Amniotic epithelial cell (primary cell): ENCODE measurements around the gene VWF.

ENCODE experiments used
- DNase-seq: peaks from one replicate; pipeline ENCODE4 v3.0.0-alpha.2; 2010; ENCODE audit warnings: low read depth

The VWF gene

DNA sequence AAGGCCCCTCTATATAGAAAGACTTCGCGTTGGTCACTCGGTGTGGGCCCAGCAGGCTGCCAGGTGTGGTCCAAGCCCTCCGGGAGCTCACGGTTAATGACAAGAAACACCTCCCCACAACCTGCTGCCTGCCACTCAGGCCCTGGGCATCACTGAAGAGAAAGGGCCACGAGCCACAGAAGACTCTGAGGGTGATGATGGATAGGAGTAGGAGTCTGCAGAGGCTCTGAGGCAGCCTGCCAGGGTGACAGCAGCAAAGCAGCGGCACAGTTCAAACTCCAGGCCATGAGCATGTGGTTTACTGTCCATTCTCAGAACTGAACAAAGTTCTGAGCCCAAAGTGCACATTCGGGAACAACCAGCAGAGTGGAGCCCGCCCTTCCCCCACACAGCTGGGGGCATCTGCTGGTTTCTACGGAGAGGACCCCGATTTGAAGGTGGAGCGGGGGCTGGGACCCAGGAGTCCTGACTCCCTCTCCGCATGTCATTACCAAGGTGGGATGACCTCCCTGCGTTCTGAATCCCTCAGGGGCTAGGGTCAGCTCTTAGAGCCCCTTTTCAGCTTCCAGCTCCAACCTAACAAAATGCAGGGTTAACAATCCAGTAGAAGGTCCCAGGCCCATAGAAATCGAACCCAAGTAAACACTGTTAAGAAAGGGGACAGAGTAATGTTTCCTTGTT, 65.8 kb downstream of the VWF start:
- DNase-seq: no peak

DNA sequence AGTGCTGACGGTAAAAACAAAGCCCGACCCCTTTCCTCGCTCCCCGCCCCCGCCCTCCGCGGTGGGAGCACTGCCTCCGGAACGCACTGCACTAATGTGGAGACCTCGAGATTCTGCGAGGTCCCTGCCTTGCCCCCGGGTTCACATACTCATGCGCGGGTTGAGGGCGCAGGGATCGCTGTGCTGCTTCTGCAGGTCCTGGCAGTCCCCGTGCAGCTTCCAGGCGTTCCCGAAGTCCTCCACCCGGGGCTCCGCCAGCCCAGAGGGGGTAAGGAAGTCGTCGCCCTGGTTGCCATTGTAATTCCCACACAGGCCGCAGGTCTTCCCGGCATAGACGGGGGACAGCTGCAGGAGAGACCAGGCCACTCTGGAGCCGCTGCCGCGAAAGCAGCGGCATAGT, 66.8 kb downstream of the VWF start:
- no peak for DNase-seq

DNA sequence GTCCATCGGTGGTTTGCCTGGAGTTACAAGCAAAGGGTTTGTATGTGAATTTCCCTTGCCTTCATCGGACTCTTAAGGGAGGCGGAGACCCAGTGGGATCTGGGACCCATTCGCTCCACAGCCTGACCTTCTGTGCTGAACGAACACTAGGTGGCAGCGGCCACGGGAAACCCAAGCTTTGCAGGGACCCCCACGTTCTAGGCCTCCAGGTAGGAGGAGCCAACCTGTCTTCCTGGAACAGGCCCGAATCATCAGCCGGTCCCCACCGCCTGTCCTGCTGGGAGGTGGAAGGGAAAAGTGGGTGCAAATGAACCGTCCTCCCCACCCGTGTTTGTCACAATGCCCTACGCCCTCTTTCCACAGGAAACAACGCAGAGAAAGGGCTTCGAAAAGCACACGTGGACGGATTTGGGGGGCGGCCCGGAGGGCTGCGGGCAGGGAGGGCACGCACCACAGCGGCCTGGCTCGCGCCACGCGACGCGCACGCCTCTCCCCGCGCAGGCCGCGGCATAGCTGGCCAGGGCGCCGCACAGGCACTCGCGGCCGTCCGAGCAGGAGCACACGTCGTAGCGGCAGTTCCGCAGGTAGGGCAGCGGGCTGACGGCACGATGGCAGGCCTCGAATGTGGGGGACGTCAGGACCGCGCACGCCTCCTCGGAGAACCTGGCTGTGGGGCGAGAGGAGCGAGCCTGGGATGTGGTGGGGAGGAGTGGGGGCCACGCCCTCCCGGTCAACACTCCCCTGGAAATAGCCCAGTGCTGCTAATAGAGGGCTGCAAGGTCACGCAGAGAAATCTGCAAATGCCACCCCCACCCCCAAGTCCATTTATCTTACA, 67.8 kb downstream of the VWF start:
- no peak for DNase-seq

DNA sequence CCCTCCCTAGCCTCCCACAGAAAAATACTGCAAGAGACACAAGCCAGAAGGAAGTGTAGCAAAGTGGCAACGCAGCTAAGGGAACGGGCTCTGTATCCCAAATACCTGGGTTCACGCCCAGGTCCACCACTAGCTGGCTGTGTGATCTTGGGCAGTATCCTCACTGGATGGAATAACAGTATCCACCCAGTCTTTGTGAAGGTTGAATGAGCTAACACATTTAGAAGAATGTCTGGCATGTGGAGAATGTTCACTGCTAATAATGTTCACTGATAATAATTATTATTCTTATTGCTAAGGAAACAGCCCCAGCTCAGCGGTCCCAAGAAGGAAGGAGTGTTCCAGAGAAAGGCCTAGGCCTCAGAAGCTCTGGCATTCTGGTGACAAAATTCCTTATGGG, 70.9 kb downstream of the VWF start:
- DNase-seq: peak; percentile 77

DNA sequence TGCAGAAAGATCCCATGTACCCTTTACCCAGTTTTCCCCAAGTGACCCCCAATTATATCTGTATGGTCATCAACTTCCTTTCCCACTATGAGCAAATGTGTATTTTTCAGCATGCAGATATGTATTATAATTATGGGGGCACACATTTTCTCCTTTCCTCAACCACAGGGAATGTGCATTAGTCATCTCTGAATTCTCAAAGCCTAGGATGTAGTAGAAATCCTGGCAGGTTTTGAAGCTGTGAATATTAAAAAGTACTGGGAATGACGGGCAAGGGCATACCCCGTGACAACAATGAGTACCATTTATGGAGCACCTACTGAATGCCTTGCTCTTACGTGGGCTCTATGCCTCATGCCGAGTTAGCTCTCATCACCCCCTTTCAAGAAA, 71.5 kb downstream of the VWF start:
- peak; percentile 75 for DNase-seq

DNA sequence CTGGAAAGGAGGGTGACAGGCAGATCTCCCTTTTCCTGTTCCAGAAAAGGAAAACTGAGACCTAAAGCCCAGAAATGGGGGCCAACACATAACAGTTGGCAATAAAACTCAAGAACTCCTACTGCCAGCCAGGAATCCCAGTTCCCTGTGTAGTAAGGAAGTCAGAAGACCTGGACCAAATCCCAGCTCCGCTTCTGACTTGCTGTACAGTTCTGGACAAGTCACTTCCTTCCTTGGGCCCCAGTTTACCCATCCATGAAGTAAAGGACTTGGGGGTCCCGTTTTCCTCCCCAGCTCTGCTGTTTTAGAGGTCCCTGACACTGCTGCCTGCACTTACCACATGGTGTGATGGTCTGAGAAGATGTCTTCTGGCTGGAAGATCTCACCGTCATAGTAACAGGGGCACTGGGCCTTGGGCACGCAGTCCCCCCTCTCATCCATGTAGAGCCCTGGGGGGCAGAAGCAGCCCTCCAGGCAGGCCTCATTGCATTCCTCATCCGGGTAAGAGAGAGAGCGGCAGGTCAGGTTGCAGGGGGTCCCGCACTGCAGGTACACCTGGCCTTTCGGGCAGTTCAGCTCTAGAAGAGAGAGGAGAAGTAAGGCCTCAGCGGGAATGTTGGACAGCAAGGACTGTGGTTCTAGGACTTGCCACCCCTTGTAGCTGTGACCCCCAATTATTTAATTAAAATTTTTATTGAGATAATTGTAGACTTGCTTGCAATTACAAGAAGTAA, 72.1 kb downstream of the VWF start:
- no peak for DNase-seq

DNA sequence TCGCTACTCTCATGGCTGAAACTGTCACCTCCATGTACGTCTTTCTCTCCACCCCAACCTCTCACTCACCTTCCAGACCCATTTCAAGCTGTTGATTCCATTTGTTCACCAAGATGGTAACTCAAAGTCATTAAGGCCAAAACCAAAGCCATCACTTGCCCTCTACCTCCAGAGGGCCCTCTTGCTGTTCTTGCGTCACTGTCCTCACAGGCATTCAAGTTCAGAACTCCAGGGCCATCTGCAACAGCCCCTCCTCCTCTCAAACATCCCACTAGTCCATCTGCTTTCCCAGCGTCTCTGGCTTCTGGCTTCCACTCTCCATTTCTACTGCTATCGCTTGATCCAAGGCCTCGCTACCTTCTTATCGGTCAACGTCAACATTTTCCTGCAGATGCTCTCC, 74.5 kb downstream of the VWF start:
- DNase-seq: no peak

DNA sequence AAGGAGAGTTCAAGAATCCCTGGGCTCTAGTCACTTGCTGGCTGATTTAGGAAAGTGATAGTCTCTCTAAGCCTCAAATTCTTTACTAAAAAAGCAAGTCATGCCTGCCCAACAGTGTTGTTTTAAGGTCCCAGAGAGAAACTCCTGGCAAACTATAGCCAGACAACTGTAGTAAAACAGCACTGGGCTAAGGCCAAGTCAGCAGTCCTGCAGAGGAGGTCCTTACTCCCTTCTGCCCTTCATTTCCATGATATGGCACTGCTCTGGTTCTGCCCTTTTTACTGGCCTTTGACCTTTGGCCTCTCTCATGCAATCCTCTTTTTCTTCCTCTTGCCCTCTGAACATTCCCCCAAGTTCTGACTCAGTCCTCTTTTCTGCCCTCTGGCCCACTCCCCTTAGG, 74.9 kb downstream of the VWF start:
- DNase-seq: no peak

DNA sequence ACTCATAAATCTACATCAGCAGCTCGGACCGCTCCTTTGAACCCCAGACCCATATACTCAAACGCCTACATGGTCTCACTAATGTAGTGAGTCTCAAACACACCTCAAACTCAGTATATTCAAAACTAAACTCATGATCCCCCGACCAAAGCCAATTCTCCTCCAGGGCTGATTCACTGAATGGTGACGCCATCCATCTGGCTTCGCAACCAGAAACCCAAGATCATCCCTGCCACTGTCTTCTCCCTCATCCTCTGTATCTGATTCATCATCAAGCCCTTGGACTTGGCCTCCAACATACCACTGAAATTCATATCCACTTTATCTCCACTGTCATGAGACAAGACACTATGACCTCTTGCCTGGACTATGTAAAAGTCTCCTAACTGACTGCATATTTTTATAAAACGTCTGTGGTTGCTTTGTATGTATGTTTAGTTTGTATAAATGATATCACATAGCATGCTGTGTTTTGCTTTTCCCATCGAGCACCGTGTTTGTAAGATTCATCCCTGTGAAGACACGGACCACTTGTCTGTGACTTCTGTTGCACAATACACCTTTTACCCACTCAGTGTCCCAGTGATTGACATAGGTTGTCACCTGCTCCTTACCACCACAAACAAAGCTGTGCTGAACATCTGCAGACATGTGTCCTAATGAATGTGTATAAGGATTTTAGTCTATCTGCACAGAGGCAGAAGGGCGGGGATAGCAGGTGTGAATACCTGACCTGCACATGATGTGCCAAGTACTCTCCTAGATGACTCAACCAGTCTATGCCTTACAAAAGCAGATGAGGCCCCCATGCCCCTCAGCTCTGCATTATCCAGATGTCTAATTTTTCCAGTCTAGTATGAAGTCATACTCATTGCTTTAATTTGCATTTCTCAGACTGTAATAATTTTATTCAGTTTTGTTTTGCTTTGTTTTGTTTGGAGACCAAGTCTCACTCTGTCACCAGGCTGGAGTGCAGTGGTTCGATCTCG, 76.9 kb downstream of the VWF start:
- DNase-seq: peak; percentile 99

DNA sequence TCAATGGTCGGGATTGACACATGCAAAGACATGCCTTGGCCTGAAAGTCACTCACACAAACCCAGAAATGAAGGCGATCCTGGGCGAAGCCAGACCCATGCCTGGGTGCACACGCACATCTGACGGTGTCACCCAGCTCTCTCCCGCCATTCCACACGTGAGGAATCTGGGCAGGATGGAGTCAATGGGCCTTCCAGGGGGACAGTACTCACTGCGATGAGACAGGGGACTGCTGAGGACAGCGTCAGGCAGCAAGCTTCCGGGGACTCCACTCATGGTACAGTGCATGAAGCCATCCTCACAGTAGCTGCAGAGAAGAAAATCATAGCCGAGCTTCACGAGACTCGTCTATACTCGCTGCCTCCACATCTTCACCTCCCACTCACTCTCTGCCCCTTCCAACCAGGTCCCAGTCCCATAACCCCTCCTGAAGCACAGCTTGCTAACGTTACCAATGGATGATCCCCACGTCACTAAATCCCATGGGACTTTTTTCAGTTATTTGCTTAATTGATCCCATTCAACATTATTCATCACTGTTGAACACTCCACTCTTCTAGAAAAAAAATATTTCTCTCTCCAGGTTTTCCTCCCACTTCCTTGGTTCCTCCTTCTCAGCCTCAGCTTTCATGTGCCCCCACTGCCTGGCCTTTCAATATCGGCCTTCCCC, 77.8 kb downstream of the VWF start:
- no peak for DNase-seq

DNA sequence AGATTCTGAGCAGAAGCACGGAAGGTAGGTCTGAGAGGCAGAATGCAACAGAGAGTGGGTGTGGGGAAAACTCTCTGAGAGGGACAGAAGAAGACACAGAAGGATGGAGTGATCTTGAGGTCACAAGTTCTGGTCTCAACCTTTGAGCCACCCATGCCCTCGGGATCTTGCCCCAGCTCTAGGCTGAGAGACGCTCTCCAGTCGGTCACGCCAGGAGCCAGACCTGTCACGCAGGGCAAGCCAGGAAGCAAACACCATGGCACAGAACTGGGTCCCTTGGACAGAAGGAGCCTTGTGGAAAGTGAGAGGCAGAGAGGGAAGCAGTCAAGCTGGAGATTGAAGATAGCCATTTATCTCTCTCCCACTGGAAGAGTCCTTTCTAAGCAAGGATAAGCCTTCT, 79.0 kb downstream of the VWF start:
- no peak for DNase-seq

DNA sequence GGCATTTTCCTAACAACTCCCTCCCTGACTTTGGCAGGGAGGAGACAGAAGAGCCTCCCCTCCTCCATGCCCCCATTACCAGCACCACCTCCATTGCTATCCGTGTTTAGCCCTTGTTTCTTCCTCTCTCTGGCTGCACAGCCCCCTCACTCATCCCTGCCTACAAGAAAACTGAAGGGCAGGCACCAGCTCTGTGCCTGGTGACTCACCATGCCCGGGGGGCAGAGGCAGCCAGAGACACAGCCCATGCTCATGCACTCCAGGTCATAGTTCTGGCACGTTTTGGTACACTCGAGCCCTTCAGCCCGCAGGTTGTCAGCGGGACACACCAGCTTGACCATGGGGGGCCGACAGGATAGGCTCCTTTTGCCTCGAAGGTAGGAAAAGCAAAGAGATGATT, 80.4 kb downstream of the VWF start:
- no peak for DNase-seq

DNA sequence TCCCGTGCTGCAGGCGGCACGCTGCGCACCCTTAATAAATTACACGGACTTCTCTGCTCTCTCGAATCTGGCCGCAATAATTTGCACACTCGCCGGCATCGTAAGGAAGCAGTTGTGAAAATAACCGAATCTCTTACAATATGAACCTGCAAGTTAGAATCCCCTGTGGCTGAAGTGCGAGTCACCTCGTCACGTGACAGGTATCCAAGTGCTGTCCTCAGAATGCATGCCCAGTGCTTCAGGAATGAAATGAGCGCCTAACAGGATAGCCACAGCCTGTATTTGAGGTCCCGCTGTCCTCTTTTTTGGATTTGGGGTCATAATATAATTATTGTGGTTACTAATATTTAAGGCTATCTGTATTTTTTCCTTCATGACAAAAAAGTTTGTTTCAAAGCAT, 82.0 kb downstream of the VWF start:
- DNase-seq: no peak

DNA sequence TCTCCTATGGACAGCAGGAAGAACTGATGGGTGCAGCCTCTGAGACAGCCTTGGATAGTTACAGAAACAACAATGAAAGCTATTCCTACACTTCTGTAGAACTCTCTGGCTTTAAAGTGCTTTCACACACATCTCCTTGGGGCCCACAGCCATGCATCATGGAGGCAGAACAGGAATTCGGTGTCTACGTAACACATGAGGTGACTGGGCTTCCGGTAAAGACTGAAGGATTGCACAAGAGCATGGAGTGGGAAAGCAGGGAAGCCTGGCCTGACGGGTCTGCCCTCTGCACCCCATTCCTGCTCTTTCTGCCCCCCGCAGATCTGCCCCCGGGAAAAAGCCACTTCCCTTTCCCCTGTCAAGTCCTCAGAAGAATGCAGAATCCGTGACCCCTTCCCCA, 82.6 kb downstream of the VWF start:
- DNase-seq: peak; percentile 85

DNA sequence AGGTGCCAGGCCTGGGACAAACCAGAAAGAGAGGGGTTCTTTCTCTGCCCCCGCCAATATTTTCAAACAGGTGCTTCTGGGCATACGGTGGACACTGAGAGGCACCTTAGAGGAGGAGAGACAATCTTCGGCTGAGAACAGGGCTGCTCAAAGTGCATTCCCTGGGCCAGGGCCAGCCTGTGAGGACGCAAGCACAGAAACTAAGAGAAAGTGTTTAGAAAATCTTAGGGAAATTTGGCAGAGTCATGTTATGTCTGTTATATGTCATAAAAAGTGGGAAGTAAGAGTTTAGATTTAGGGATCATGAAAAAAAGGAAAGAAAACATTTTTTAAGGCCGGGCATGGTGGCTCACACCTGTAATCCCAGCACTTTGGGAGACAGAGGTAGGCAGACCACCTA, 83.7 kb downstream of the VWF start:
- no peak for DNase-seq

DNA sequence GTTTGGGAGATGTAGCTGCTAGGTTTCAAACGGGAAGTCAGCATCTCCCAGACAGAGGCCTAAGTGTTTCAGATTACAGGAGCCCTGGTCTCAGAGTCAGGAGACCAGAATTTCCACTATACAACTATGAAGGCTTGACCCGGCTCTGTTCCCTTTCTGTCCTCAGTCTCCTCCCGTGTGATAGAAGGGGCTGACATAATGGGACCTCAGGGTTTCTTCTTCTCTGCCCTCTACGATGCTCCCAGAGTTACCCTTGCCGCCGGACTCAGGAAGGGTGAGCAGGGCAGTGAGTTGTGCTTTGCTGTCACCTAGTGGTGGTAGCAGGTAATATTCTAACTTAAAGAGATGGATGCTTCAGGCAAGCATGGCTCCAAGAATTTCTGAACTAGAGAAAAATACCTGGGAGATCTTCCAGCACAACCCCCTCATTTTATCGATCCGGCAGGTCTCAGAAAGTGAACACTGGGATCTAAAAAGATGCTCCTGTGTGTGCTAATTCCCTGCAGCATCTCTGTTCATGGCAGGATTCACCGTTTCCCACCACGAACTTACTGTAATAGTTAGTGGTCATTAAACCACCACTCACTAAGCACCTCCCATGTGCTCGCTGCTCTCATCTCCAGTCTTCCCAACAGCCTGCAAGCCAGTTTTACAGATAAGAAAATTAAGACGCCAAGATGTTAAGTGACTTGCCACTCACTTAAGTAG, 84.4 kb downstream of the VWF start:
- DNase-seq: peak; percentile 66

DNA sequence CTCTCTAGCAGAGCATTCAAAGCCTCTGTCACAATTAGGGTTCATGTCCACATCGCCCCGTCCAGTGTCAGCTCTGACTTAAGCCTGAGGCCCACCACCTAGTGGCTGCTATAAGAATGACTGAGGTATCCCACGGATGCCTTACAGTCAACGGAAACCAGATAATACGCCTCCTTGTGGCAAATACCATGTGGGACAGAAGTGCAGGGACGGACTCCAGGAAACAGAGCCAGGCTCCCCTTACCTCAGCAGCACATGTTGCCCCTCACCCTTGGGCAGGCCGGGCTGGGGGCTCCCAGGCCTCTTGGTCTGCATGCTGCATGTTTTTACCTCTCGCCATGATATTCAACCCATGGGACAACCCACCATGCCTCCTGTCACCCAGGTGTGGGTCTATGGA, 86.3 kb downstream of the VWF start:
- DNase-seq: peak; percentile 83

DNA sequence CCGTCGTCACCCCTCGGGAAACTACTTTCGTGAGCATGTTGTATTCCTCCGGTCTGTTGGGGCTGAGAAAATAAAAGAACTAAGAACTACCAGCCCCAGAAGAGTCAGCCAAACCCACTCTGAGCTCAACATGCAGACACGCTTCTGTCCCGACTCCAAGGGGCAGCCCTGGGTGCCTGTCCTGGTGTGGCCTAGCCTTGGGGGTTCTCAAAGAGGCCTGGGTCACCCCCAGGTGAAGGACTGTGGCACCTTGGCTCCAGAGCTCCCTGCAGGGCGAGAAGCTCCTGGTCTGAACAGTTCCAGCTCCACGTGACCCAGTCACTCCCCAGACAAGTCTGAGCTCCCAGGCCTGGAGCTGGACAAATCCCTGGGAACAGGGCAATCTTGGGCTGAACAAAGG, 87.0 kb downstream of the VWF start:
- DNase-seq: no peak

DNA sequence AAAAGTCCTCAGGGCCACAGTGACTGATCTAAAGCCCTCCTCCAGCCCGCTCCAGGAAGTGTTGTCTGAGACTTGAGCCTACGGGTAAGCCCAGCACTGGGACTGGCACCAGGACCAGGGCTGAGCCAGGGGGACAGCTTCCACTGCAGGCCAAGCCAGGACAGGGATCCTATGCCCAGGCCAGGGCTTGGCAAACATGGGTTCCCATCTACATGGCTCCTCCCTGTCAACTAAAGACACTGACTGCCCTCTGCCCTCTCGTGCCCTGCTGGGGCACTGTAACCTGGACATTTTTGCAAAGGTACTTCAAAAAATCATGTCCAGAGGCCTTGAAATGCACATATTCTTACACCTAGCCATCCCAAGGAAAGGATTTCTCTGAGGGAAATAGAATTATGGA, 88.0 kb downstream of the VWF start:
- no peak for DNase-seq

DNA sequence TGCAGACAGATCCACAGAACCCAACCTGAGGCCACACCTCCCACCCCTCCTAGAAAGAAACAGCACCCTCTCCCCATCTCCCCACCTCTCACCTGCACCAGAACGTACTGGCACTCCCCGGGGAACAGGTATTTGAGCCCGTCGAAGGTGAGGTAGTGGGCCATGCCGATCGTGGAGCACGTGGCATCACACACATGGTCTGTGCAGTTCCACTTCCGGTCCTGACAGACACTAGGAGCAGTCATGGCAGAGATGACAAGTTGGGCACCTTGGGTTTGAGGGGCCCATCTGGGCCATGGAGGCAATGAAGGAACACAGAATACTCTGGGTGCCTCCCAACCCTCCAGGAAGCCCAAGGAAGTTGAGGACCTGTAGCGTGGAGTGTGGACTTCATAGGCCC, 89.9 kb downstream of the VWF start:
- DNase-seq: no peak

DNA sequence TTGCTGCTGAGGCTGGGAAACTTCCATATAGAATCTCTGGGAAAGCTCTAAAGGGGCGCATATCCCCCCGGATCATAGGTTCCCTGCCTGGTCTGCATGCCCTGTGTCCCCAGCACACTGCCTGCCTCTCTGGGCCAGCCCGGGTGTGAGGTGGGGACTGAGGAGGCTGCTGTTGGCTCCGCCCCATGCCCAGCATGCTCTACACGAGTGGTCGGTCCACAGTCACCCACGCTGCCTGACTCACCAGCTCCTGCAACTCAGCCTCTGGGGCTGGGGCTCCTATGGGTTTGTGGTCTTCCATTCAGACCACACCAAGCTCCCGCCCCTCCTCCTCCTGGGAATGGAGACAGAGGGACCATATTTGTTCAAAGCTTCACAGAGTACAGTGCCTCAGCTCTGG, 90.9 kb downstream of the VWF start:
- DNase-seq: peak; percentile 28
